A549 (cell line): ENCODE data around the gene C16orf92. TPM values are rescaled to one million over a fixed set of nuclear protein-coding genes. Genes with fewer than 3 reads are reported as not detected.

Experiments
- ATAC-seq, 2 experiments: fragments of 200-7000 bp in 1 of 2; fragments of >200 bp in 1 of 2; cut with Nextera tagmentation in 1 of 2; cut with Tn5 transposase in 1 of 2; 3 replicates each; pipeline versions ENCODE4 v1.8.0 to v1.9.1; 2018 to 2020; ENCODE audit warnings: mild to moderate bottlenecking in 1 of 2, moderate library complexity in 1 of 2
- CTCF ChIA-PET: fragments of 300-600 bp; sonication (Branson Sonifier 250); formaldehyde crosslinking; extraction: SDS; loops from one replicate; lab custom pipeline; 2021; ENCODE audit warnings: antibody characterized with exemption, inconsistent platforms; lab: Yijun Ruan, JAX
- POLR2A ChIA-PET: fragments of 350-600 bp; formaldehyde crosslinking; extraction: SDS; loops from one replicate; lab custom pipeline; 2021; ENCODE audit warnings: antibody characterized with exemption, inconsistent platforms; lab: Yijun Ruan, JAX
- DNase-seq, 2 experiments: peaks; one replicate each; pipeline versions ENCODE4 v3.0.0 to v3.0.0-alpha.2; 2011 to 2016; ENCODE audit warnings: low read depth in 1 of 2, low spot score in 1 of 2
- FAIRE-seq: peaks from 2 replicates; lab custom pipeline; 2011; peaks lifted over from hg19 to GRCh38; lab: Jason Lieb, UNC
- H3K27ac ChIP-seq, 2 experiments: fragments of >200 bp; sonication (Bioruptor Twin); formaldehyde crosslinking; 3 replicates each; pipeline ENCODE4 v1.5.1; 2016 to 2017
- H3K4me1 ChIP-seq: fragments of >200 bp; sonication (Bioruptor Twin); formaldehyde crosslinking; 3 replicates; pipeline ENCODE4 v1.6.1; 2016
- H3K4me2 ChIP-seq: fragments of >200 bp; sonication (Bioruptor Twin); formaldehyde crosslinking; 3 replicates; pipeline ENCODE4 v1.6.1; 2016
- H3K4me3 ChIP-seq: fragments of >200 bp; sonication (Bioruptor Twin); formaldehyde crosslinking; 3 replicates; pipeline ENCODE4 v1.5.1; 2016
- H3K9me3 ChIP-seq: fragments of >200 bp; sonication (Bioruptor Twin); formaldehyde crosslinking; 3 replicates; pipeline ENCODE4 v1.6.1; 2016
- ATOH8 ChIP-seq: fragments of 250-450 bp; sonication (Bioruptor Pico); IDR thresholded peaks from 2 replicates; pipeline ENCODE4 v1.5.0; 2020; ENCODE audit warnings: low read depth, mild to moderate bottlenecking, moderate library complexity
- BCL3 ChIP-seq: fragments of >200 bp; sonication (Bioruptor Twin); formaldehyde crosslinking; IDR thresholded peaks from 3 replicates; pipeline ENCODE4 v1.6.1; 2016
- BHLHE40 ChIP-seq: IDR thresholded peaks from 2 replicates; pipeline ENCODE4 v1.6.1; 2012; ENCODE audit warnings: low read depth, low read length, inconsistent platforms
- CBX8 ChIP-seq: fragments of 200-600 bp; sonication (generic); IDR thresholded peaks from 2 replicates; pipeline ENCODE4 v1.6.1; 2016
- CHD4 ChIP-seq: fragments of 200-600 bp; sonication (generic); IDR thresholded peaks from 2 replicates; pipeline ENCODE4 v1.6.1; 2016; ENCODE audit warnings: antibody characterized with exemption, mild to moderate bottlenecking, borderline replicate concordance
- EHF ChIP-seq: fragments of 250-450 bp; sonication (Bioruptor Pico); IDR thresholded peaks from 2 replicates; pipeline ENCODE4 v1.5.0; 2020; ENCODE audit warnings: mild to moderate bottlenecking
- EP300 ChIP-seq, 2 experiments: fragments of >200 bp; sonication (Bioruptor Twin); formaldehyde crosslinking; IDR thresholded peaks; 2 replicates in 1 of 2; 3 replicates in 1 of 2; pipeline ENCODE4 v1.6.1; 2016 to 2017
- ESRRA ChIP-seq: fragments of 150-350 bp; IDR thresholded peaks from 2 replicates; pipeline ENCODE4 v1.6.1; 2014; ENCODE audit warnings: mild to moderate bottlenecking, low read length, borderline replicate concordance
- FOXS1 ChIP-seq: fragments of 250-450 bp; sonication (Bioruptor Pico); IDR thresholded peaks from 2 replicates; pipeline ENCODE4 v1.5.0; 2020; ENCODE audit warnings: mild to moderate bottlenecking, moderate library complexity
- HEYL ChIP-seq: fragments of 250-450 bp; sonication (Bioruptor Pico); IDR thresholded peaks from 2 replicates; pipeline ENCODE4 v1.8.0; 2021; ENCODE audit warnings: mild to moderate bottlenecking, moderate library complexity
- HOXB5 ChIP-seq: fragments of 250-450 bp; sonication (Bioruptor Pico); IDR thresholded peaks from 2 replicates; pipeline ENCODE4 v1.5.0; 2020; ENCODE audit warnings: mild to moderate bottlenecking, moderate library complexity
- JUNB ChIP-seq: fragments of >200 bp; sonication (Bioruptor Twin); formaldehyde crosslinking; IDR thresholded peaks from 2 replicates; pipeline ENCODE4 v1.6.1; 2016
- MAFK ChIP-seq: fragments of 450-650 bp; IDR thresholded peaks from 2 replicates; pipeline ENCODE4 v1.6.1; 2014; ENCODE audit not compliant: partially characterized antibody
- MAX ChIP-seq: IDR thresholded peaks from 2 replicates; pipeline ENCODE4 v1.6.1; 2012
- NR3C1 ChIP-seq: fragments of >200 bp; sonication (Bioruptor Twin); formaldehyde crosslinking; IDR thresholded peaks from 3 replicates; pipeline ENCODE4 v1.6.1; 2017
- REST ChIP-seq: fragments of 200-600 bp; sonication (generic); IDR thresholded peaks from 2 replicates; pipeline ENCODE4 v1.6.1; 2016; ENCODE audit warnings: antibody characterized with exemption, mild to moderate bottlenecking, moderate library complexity
- RFX5 ChIP-seq: fragments of 450-650 bp; IDR thresholded peaks from 2 replicates; pipeline ENCODE4 v1.7.1; 2014; ENCODE audit warnings: antibody characterized with exemption, mild to moderate bottlenecking, moderate library complexity
- SREBF2 ChIP-seq: fragments of 450-650 bp; IDR thresholded peaks from 2 replicates; pipeline ENCODE4 v1.6.1; 2014; ENCODE audit warnings: mild to moderate bottlenecking, moderate library complexity
- TFCP2L1 ChIP-seq: fragments of 250-450 bp; sonication (Bioruptor Pico); IDR thresholded peaks from 2 replicates; pipeline ENCODE4 v1.5.0; 2021; ENCODE audit warnings: mild to moderate bottlenecking
- TP53 ChIP-seq: fragments of 250-450 bp; sonication (Bioruptor Pico); IDR thresholded peaks from 2 replicates; pipeline ENCODE4 v1.5.0; 2021; ENCODE audit warnings: mild to moderate bottlenecking, moderate library complexity
- ZC3H11A ChIP-seq: fragments of 450-650 bp; IDR thresholded peaks from 2 replicates; pipeline ENCODE4 v1.6.1; 2014; ENCODE audit warnings: antibody characterized with exemption, mild to moderate bottlenecking
- ZFP36 ChIP-seq: fragments of 450-650 bp; IDR thresholded peaks from 2 replicates; pipeline ENCODE4 v1.6.1; 2014; ENCODE audit warnings: borderline replicate concordance; ENCODE audit not compliant: partially characterized antibody
- ZNF302 ChIP-seq: fragments of 250-450 bp; sonication (Bioruptor Pico); IDR thresholded peaks from 2 replicates; pipeline ENCODE4 v1.9.0; 2021; ENCODE audit warnings: inconsistent platforms, mild to moderate bottlenecking, moderate library complexity
- WGBS: methylation state at CpG from one replicate; pipeline ENCODE4 v1.1.6; 2017; ENCODE audit errors: missing lambda C conversion rate; 5-methylcytosine and 5-hydroxymethylcytosine counted together
- polyA plus RNA-seq, 4 experiments: library from polyadenylated mRNA; depleted of rRNA in 3 of 4; stranded (reverse); fragments of >200 nt; fragmentation: RNase III in 1 of 4; extraction: RNeasy Plus Mini Kit Qiagen cat#74134 plus additional on column Dnase treatment in 1 of 4; gene quantifications; 2 replicates in 3 of 4; 3 replicates in 1 of 4; pipeline ENCODE4 v1.2.3, GENCODE V29; 2011 to 2017
- TF ChIP-seq, protein P1 (sequence below): fragments of 450-650 bp; IDR thresholded peaks from 2 replicates; pipeline ENCODE4 v1.6.1; 2014; ENCODE audit warnings: antibody characterized with exemption

The C16orf92 gene
- polyA plus RNA-seq, 2 of the 4 experiments (the other 2 are of a cell fraction): not detected

DNA sequence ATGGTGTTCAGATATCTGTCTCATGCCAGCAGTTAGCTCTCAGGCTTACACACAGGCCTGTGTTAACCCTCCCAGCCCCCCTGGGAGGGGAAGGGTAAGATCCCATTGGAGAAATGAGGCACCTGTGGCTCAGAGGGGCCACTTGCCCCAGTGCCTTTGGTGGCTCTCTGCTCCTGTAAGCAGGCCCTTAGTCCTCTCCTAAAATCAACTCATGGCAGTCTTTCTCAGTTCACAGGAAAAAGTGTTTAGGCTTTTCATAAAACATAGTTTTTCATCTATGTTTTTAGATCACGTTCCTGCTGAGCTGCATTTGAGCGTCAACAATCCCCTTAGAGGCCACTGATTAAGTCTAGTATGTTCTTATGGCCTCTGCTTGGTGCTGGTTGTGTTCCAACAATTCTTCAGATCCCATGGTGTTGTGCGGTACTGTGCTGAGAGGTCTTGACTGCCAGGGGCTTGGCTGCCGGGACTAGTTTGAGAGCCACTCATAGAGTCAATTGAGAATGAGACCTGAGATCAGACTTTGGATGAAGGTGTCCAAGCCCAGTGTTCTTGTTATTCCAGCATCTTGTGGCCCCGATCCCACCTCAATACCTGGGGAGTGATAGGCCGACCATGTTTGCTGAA is 38.7 kb upstream of the C16orf92 start:
- H3K4me3 ChIP-seq: no peak overlapping the region
- no peak overlapping the region for H3K4me2 ChIP-seq
- H3K27ac ChIP-seq: no peak overlapping the region
- ATAC-seq (no peak), FAIRE-seq (no peak), DNase-seq (no peak)
- H3K4me1 ChIP-seq: no peaks in the 10 kb centered on the region
- CTCF ChIA-PET: interaction anchor here (0.9 to 5.3 kb wide), 6 partner anchors 9 to 48 kb away, joined by 3 to 22 read pairs (median 4); partner anchors contain the start of gene TAOK2
- TF ChIP-seq JUNB (no peak), SREBF2 (no peak), CHD4 (no peak), REST (no peak), HEYL (CRISPR knock-in tag) (no peak), EHF (CRISPR knock-in tag) (no peak), ZC3H11A (no peak), TP53 (CRISPR knock-in tag) (no peak), HOXB5 (CRISPR knock-in tag) (no peak), BCL3 (no peak), NR3C1 (no peak)
- TF ChIP-seq, all 56 proteins: peak for 0
- 89% methylated on average over 6 of the region's 6 CpGs for WGBS
- no peaks in the 10 kb centered on the region for H3K9me3 ChIP-seq
- POLR2A ChIA-PET: no interaction called here

GRCh38 chr16:29984764-29985147 is 38.2 kb upstream of the C16orf92 start:
- ChIA-PET POLR2A (interaction anchor here (1.1 to 1.2 kb wide), 2 partner anchors 9 to 161 kb away, joined by 3 read pairs; no protein-coding TSS in a partner anchor), CTCF (interaction anchor here (0.6 to 5.3 kb wide), 4 partner anchors 9 to 47 kb away, joined by 3 to 22 read pairs (median 4); partner anchors contain the start of gene C16orf92)
- H3K27ac ChIP-seq: no peak overlapping the region
- no peaks in the 10 kb centered on the region for H3K9me3 ChIP-seq
- FAIRE-seq: no peak
- no peaks in the 10 kb centered on the region for H3K4me1 ChIP-seq
- ATAC-seq: no peak
- WGBS: 90% methylated on average over 5 of the region's 5 CpGs
- no peak overlapping the region for H3K4me3 ChIP-seq
- no peak for DNase-seq
- no peak overlapping the region for H3K4me2 ChIP-seq
- no peak for TF ChIP-seq FOXS1 (CRISPR knock-in tag)
- no peak for TF ChIP-seq CHD4
- no peak for TF ChIP-seq ZFP36
- TF ChIP-seq CBX8: no peak
- no peak for TF ChIP-seq TFCP2L1
- TF ChIP-seq RFX5: no peak
- TF ChIP-seq JUNB: no peak
- TF ChIP-seq, protein P1, sequence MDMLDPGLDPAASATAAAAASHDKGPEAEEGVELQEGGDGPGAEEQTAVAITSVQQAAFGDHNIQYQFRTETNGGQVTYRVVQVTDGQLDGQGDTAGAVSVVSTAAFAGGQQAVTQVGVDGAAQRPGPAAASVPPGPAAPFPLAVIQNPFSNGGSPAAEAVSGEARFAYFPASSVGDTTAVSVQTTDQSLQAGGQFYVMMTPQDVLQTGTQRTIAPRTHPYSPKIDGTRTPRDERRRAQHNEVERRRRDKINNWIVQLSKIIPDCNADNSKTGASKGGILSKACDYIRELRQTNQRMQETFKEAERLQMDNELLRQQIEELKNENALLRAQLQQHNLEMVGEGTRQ: no peak
- TF ChIP-seq EHF (CRISPR knock-in tag): no peak
- TF ChIP-seq MAFK: no peak
- no peak for TF ChIP-seq SREBF2
- TF ChIP-seq BHLHE40: no peak
- no peak for TF ChIP-seq ATOH8 (CRISPR knock-in tag)
- TF ChIP-seq ESRRA: no peak
- TF ChIP-seq MAX: no peak
- no peak for TF ChIP-seq HEYL (CRISPR knock-in tag)
- TF ChIP-seq EP300 (IDR thresholded peaks at IDR 0.05): no peak
- TF ChIP-seq ZNF302 (CRISPR knock-in tag): no peak
